ENCODE data around the gene PID1.

The PID1 gene

GRCh38 chr2:229059331-229060033 is 211.6 kb downstream of the PID1 start:
- no peak for DNase-seq

- DNase-seq = no peak
Observed at GRCh38 chr2:229057976-229058553, 213.0 kb downstream of the PID1 start.

GRCh38 chr2:229054311-229054710 is 216.8 kb downstream of the PID1 start:
- DNase-seq = no peak

- no peak for DNase-seq
Observed at GRCh38 chr2:229051798-229052197, 219.3 kb downstream of the PID1 start.

GRCh38 chr2:229050133-229050532 is 221.0 kb downstream of the PID1 start:
- DNase-seq = no peak

- no peak for DNase-seq
Observed at GRCh38 chr2:229048134-229048533, 223.0 kb downstream of the PID1 start.

GRCh38 chr2:229045671-229046070 is 225.4 kb downstream of the PID1 start:
- DNase-seq = no peak

GRCh38 chr2:229044581-229044980 is 226.5 kb downstream of the PID1 start:
- DNase-seq = no peak

- DNase-seq = no peak
Observed at GRCh38 chr2:229043681-229044080, 227.4 kb downstream of the PID1 start.

- no peak for DNase-seq
Observed at GRCh38 chr2:229042349-229042748, 228.7 kb downstream of the PID1 start.

- DNase-seq = no peak
Observed at GRCh38 chr2:229041691-229042090, 229.4 kb downstream of the PID1 start.

GRCh38 chr2:229037621-229038020 is 233.5 kb downstream of the PID1 start:
- DNase-seq = no peak

GRCh38 chr2:229033816-229034215 is 237.3 kb downstream of the PID1 start:
- DNase-seq = no peak

GRCh38 chr2:229032608-229033234 is 238.4 kb downstream of the PID1 start:
- DNase-seq = no peak

- DNase-seq = no peak
Observed at GRCh38 chr2:229027353-229028105, 243.6 kb downstream of the PID1 start.

GRCh38 chr2:229025653-229026052 is 245.4 kb downstream of the PID1 start:
- no peak for DNase-seq

GRCh38 chr2:229022652-229023051 is 248.4 kb downstream of the PID1 start:
- no peak for DNase-seq

GRCh38 chr2:229022071-229022470 is 249.0 kb downstream of the PID1 start:
- no peak for DNase-seq

- no peak for DNase-seq
Observed at GRCh38 chr2:229009816-229010215, 261.3 kb downstream of the PID1 start.

- DNase-seq = no peak
Observed at GRCh38 chr2:229003256-229003655, 267.8 kb downstream of the PID1 start.

GRCh38 chr2:229001196-229001595 is 269.9 kb downstream of the PID1 start:
- no peak for DNase-seq

GRCh38 chr2:228999326-228999725 is 271.8 kb downstream of the PID1 start:
- DNase-seq = no peak

GRCh38 chr2:228988786-228989185 is 282.3 kb downstream of the PID1 start:
- no peak for DNase-seq
